Endodermal cell (in vitro differentiated cells): ENCODE results near the gene FH. TPM values are rescaled to one million over a fixed set of nuclear protein-coding genes. Genes with fewer than 3 reads are reported as not detected.

Experiments
- DNase-seq: peaks from one replicate; pipeline ENCODE4 v3.0.0-alpha.2; 2017
- H3K27ac ChIP-seq: 2 replicates; pipeline ENCODE4 v1.5.1; 2013; ENCODE audit warnings: mild to moderate bottlenecking, low read depth, low read length, moderate library complexity
- H3K27me3 ChIP-seq: 2 replicates; pipeline ENCODE4 v1.6.1; 2013; ENCODE audit warnings: mild to moderate bottlenecking, low read length, moderate library complexity; ENCODE audit not compliant: insufficient read depth, control insufficient read depth, poor library complexity, severe bottlenecking
- H3K36me3 ChIP-seq: 2 replicates; pipeline ENCODE4 v1.7.0; 2013; ENCODE audit warnings: mild to moderate bottlenecking, low read length, moderate library complexity; ENCODE audit not compliant: control insufficient read depth, insufficient read depth
- H3K4me1 ChIP-seq: one replicate; pipeline ENCODE4 v1.7.0; 2013; ENCODE audit warnings: low read length; ENCODE audit not compliant: control insufficient read depth, insufficient read depth
- H3K4me3 ChIP-seq: 2 replicates; pipeline ENCODE4 v1.5.1; 2013; ENCODE audit warnings: mild to moderate bottlenecking, low read length, moderate library complexity
- H3K9ac ChIP-seq: 2 replicates; pipeline ENCODE4 v1.6.1; 2013; ENCODE audit warnings: mild to moderate bottlenecking, low read length, moderate library complexity; ENCODE audit not compliant: poor library complexity, severe bottlenecking; ENCODE audit errors: extremely low read depth
- H3K9me3 ChIP-seq: 2 replicates; pipeline ENCODE4 v1.6.1; 2013; ENCODE audit warnings: mild to moderate bottlenecking, low read length, moderate library complexity; ENCODE audit not compliant: control insufficient read depth
- H3K27ac Mint-ChIP-seq: 2 replicates; pipeline ENCODE4 v1.8.0; 2020; ENCODE audit warnings: mixed read lengths
- H3K27me3 Mint-ChIP-seq: 2 replicates; pipeline ENCODE4 v1.8.0; 2021; ENCODE audit warnings: mild to moderate bottlenecking, mixed read lengths; ENCODE audit not compliant: insufficient read depth
- H3K36me3 Mint-ChIP-seq: 2 replicates; pipeline ENCODE4 v1.8.0; 2020; ENCODE audit warnings: low read depth, mixed read lengths
- H3K4me1 Mint-ChIP-seq: 2 replicates; pipeline ENCODE4 v1.8.0; 2020; ENCODE audit warnings: mixed read lengths
- H3K4me3 Mint-ChIP-seq: 2 replicates; pipeline ENCODE4 v1.8.0; 2020; ENCODE audit warnings: mild to moderate bottlenecking, moderate library complexity, mixed read lengths
- H3K9me3 Mint-ChIP-seq: 2 replicates; pipeline ENCODE4 v1.8.0; 2020; ENCODE audit warnings: mild to moderate bottlenecking, mixed read lengths
- WGBS, 2 experiments: methylation state at CpG; one replicate each; pipeline versions ENCODE4 v1.1.5 to v1.1.7; 2013; ENCODE audit warnings: missing lambda C conversion rate in 2 of 2, mixed read lengths in 1 of 2; ENCODE audit not compliant: insufficient coverage in 1 of 2, insufficient read length in 1 of 2; 5-methylcytosine and 5-hydroxymethylcytosine counted together
- total RNA-seq, 2 donors: library from RNA; stranded (reverse); fragmentation: NEBNext Ultra II Directional in 1 of 2; extraction: Animal tissue kit (Norgen Biotek cat#: 25700) in 1 of 2; gene quantifications; 2 replicates in 1 of 2; 3 replicates in 1 of 2; pipeline ENCODE4 v1.2.1, GENCODE V29; 2021
- TF ChIP-seq, protein P1 (sequence below): fragments of 200-600 bp; sonication (generic); conservative IDR thresholded peaks from 2 replicates; pipeline ENCODE4 v1.5.0; 2021; ENCODE audit warnings: antibody characterized with exemption, mild to moderate bottlenecking

The FH gene
- total RNA-seq, 2 donors from 2014 or later = 65.5 to 66.7 TPM

DNA sequence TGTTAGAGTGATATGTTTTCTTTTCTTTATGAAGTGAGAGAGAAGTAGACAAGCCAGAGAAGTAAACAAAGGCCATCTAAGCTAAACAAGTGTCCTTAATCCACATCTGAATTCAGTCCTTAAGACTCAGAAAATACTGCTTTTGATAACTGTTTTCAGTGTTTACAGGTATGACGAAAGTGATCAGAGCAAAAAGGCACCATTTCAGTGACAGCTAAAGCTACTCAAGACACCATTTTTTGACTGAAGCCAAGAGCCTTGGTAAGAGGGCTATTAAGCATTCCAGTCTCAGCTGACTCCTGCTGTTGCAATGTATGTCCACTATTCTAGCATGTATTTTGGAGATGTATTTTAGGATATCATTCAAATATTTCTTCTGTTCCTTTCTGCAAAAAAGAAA, 16.7 kb upstream of the FH start:
- Histone ChIP-seq H3K4me1 (peaks cover 8% of the 10 kb centered on the region), H3K4me3 (no peak overlapping the region), H3K27me3 (no peaks in the 10 kb centered on the region), H3K9me3 (no peaks in the 10 kb centered on the region), H3K36me3 (no peaks in the 10 kb centered on the region), H3K27ac (no peak overlapping the region), H3K9ac (no peak overlapping the region)
- TF ChIP-seq, protein P1, sequence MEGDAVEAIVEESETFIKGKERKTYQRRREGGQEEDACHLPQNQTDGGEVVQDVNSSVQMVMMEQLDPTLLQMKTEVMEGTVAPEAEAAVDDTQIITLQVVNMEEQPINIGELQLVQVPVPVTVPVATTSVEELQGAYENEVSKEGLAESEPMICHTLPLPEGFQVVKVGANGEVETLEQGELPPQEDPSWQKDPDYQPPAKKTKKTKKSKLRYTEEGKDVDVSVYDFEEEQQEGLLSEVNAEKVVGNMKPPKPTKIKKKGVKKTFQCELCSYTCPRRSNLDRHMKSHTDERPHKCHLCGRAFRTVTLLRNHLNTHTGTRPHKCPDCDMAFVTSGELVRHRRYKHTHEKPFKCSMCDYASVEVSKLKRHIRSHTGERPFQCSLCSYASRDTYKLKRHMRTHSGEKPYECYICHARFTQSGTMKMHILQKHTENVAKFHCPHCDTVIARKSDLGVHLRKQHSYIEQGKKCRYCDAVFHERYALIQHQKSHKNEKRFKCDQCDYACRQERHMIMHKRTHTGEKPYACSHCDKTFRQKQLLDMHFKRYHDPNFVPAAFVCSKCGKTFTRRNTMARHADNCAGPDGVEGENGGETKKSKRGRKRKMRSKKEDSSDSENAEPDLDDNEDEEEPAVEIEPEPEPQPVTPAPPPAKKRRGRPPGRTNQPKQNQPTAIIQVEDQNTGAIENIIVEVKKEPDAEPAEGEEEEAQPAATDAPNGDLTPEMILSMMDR = no peak
- Mint-ChIP-seq H3K36me3 (no peaks in the 10 kb centered on the region), H3K4me3 (no peak overlapping the region), H3K27me3 (no peaks in the 10 kb centered on the region), H3K9me3 (no peaks in the 10 kb centered on the region), H3K4me1 (peaks cover 8% of the 10 kb centered on the region), H3K27ac (no peak overlapping the region)
- DNase-seq = no peak
- WGBS, 2 experiments = 90 to 100% methylated on average over 1 of the region's 1 CpG

DNA sequence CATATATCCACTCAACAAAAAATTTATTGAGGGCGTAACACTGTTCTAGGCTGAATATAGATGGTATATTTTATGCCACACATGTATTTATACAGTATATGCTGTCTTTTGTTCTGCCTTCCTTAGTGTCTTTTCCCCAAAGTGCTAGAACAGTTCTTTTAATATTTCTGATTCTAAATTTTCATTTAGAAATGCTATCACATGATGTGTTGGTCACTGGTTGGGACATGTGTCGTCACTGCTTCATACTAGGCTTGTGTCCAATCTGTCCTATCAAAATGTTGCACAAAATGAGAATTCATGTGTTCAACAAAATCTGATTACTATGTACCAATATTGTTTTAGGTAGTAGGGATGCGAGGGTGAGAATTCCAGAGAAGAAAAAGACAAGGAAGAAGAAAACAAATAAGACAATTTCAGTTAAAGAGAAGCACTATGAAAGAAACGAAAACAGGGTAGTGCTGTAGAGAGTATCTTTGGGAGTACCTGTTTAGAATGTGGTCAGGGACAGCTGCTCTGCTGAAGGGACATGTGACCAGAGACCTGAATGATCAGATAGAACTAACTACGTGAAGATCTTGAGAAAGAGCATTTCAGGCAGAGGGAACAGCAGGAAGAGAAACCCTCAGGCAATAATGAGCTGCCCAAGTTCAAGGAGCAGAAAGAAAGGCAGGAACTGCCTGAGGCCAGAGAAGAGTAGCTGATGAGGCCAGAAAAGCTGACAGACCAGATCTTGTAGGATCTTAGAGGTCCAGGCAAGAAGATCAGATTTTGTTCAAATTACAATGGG, 14.0 kb upstream of the FH start:
- Histone ChIP-seq H3K4me3 (no peak overlapping the region), H3K9ac (no peak overlapping the region), H3K4me1 (peaks cover 8% of the 10 kb centered on the region), H3K36me3 (no peaks in the 10 kb centered on the region), H3K27me3 (no peaks in the 10 kb centered on the region), H3K27ac (no peak overlapping the region), H3K9me3 (no peaks in the 10 kb centered on the region)
- Mint-ChIP-seq H3K27me3 (no peaks in the 10 kb centered on the region), H3K36me3 (no peaks in the 10 kb centered on the region), H3K27ac (no peak overlapping the region), H3K9me3 (no peaks in the 10 kb centered on the region), H3K4me1 (peaks cover 11% of the 10 kb centered on the region), H3K4me3 (no peak overlapping the region)
- WGBS, 2 experiments = 86 to 89% methylated on average over 4 of the region's 5 CpGs
- TF ChIP-seq, protein P1 = no peak
- DNase-seq = no peak

DNA sequence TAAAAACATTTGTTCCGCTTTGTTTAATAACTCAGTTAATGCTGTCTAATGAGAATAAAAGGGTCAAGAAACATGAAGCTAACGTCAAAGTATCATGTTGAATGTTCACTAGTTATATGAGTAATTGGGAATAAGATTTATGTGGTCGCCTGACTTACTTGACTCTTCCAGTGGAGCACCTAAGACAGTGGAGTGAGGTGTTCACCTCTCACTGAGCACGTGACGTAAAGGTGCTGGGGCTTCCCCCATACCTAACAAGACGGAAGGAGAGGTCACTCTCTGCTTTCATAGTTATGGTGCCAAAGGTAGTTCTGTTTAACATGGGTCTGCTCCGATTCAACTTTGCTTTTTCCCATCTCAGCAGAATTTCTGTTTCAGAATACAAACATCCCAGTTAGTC, 13.3 kb upstream of the FH start:
- Mint-ChIP-seq H3K9me3 (no peaks in the 10 kb centered on the region), H3K27ac (no peak overlapping the region), H3K27me3 (no peaks in the 10 kb centered on the region), H3K4me1 (peaks cover 11% of the 10 kb centered on the region), H3K36me3 (no peaks in the 10 kb centered on the region), H3K4me3 (no peak overlapping the region)
- no peak for DNase-seq
- TF ChIP-seq, protein P1 = no peak
- Histone ChIP-seq H3K27me3 (no peaks in the 10 kb centered on the region), H3K4me1 (peaks cover 8% of the 10 kb centered on the region), H3K9me3 (no peaks in the 10 kb centered on the region), H3K4me3 (no peak overlapping the region), H3K27ac (no peak overlapping the region), H3K9ac (no peak overlapping the region), H3K36me3 (no peaks in the 10 kb centered on the region)
- WGBS, 2 experiments = 89 to 95% methylated on average over 2 to 7 of the region's 7 CpGs
